HCT116 (cell line): ENCODE data around the gene NAPSA.

Source experiments
- CTCF ChIP-seq, 3 experiments: fragments of 200-600 bp in 1 of 3; sonication (generic) in 1 of 3; IDR thresholded peaks in 2 of 3; conservative IDR thresholded peaks in 1 of 3; 2 replicates each; pipeline ENCODE4 v1.5.1; 2012 to 2017; ENCODE audit warnings: low read depth in 2 of 3, low read length in 2 of 3, antibody characterized with exemption in 1 of 3, borderline replicate concordance in 1 of 3, control low read depth in 1 of 3, mild to moderate bottlenecking in 1 of 3, mixed read lengths in 1 of 3, mixed run types in 1 of 3, moderate library complexity in 1 of 3; ENCODE audit not compliant: insufficient read depth in 1 of 3
- POLR2A ChIP-seq: IDR thresholded peaks from 2 replicates; pipeline ENCODE4 v1.7.0; 2011; ENCODE audit warnings: borderline replicate concordance; ENCODE audit not compliant: insufficient read depth, insufficient read length; ENCODE audit errors: extremely low read depth

- TF ChIP-seq CTCF (IDR thresholded peaks at IDR 0.05 in 2 of 3, conservative IDR thresholded peaks at IDR 0.05 in 1 of 3; ENCODE audit: borderline replicate concordance in 1 of 3, insufficient read depth in 1 of 3, low read depth in 2 of 3, low read length in 2 of 3) (no peak), POLR2A (no peak)
Observed at GRCh38 chr19:50320596-50320995, 44.8 kb downstream of the NAPSA start.
